GDM1 (cell line): ENCODE data around the gene KDM5A.
"Not testable (repeated sequence)": the region's sequence is repeated elsewhere in the genome, so short reads cannot be mapped to it uniquely, and the experiment has no call there.

ENCODE experiments used
- DNase-seq: peaks from one replicate; lab custom pipeline; 2025; lab: John Stamatoyannopoulos, UW

Gene KDM5A

DNA sequence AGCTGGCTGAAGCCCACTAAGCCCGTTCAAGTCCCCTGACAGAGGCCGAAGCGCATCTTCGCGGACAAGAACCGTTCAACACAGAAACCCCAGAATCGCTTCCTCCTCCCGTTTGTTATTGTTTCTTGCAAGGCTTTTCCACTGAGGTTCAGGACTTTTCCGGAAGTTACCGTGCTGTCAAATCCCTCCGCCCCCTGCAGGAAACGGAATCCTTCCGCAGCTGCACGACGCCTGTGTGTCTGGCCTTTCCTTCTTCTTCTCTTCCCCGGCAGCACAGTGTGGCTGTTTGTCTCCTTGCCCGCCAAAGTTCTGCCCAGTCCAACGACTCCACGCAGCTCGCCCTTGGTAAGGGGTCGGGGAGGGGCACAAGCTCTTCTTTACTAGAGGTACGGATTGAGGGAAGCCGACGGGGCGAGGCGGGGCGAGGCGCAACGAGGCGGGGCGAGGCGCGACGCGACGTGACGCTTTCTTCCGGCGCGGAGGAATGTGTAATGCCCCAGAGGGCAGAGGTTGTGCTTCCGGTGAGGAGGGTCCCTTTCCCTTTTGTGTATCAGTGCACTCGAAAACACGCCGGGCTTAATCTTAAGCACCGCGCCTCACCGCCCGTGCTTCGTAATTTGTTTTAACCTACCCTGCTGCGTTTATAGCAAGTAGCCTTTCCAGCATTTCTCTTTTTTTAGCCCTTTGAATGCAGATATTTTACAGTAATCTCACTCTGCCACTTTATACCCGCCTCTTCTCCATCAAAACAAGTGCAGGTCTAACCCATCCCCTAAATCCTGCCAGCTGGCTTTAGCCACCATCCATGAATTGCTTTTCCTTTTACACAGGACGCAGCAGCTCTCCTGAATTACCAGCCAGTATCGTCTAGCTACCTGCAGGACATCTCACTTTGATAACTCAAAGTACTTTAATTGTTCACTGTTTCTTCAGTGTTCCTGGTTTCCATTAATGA lies at the start of gene KDM5A:
Gene KDM5A, minus strand, starts transcription at position 179 of the 955 bp plus-strand sequence. CDS start 229 bp downstream, outside the sequence.
- DNase-seq: no peak

DNA sequence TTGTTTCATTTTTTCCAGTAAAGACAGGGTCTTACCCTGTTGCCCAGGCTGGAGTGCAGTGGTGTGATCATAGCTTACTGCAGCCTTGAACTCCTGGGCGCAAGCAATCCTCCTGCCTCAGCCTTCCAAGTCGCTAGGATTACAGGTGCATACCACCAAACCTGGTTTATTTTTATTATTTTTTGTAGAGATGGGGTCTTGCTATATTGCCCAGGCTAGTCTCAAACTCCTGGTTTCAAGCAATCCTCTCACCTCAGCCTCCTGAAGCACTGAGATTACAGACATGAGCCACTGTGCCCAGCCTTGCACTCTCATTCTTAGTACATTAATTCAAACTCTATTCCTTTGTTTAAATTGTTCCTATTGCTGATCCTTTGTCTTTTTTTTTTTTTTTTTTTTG lies 46.6 kb upstream of the KDM5A start:
- not testable (repeated sequence) for DNase-seq

DNA sequence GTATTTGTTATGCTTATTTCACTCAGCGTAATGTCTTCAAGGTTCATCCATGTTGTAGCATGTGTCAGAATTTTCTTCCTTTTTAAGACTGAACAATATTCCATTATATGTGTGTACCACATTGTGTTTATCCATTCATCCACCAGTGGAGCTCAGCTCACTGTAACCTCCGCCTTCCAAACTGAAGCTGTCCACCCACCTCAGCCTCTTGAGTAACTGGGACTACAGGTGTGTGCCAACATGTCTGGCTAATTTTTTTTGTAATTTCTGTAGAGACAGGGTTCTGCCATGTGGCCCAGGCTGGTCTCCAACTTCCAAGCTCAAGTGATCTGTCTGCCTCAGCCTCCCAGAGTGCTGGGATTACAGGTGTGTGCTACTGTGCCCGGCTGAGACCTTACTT lies 33.4 kb upstream of the KDM5A start:
- no peak for DNase-seq

DNA sequence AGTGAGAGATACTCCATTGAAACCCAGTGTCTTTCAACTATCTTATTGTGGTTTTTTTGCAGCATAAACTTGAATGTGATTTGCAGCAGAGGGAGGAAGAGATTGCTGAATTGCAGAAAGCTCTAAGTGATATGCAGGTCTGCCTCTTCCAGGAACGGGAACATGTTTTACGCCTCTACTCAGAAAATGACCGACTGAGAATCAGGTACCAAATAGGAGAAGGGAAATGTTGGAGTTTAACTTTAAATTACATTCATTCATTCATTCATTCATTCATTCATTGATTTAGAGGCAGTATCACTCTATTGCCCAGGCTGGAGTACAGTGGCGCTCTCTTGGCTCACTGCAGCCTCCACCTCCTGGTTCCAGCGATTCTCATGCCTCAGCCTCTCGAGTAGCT lies 29.3 kb upstream of the KDM5A start:
- no peak for DNase-seq

DNA sequence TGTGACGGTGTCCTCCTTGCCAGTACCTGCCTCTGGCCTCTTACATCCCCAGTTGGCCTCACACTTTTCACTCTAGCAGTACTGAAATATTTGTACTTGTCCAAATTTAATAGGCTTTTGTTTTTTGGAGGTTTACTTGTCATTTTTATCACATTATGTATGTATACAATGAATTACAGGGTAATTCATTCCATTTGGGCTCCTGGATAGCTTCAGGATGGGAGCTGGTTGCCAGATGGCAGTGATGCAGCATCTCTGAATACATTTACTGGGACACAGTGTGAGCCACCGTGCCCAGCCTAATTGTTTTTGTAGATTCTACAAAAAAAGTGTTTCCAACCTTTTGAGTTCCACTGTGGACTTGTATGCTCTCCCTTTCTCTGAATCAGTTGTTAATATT lies 25.7 kb upstream of the KDM5A start:
- DNase-seq: no peak

DNA sequence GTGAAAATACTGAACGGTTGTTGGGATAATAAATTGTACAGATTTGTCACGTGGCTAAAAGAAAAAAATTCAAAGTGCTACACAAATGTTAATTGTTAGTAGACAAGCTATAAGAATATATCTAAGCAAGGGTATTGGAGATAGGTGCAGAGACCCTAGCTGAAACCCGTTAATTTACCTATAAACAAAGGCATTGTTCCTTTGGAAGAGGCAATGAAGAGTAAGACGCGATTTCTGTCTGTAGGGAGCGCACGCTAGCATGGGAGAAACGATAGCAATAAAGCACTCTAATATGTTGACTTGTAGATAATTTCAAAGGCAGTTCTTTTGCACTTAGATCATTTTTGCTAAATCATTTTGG lies 12.9 kb upstream of the KDM5A start:
- DNase-seq: no peak

DNA sequence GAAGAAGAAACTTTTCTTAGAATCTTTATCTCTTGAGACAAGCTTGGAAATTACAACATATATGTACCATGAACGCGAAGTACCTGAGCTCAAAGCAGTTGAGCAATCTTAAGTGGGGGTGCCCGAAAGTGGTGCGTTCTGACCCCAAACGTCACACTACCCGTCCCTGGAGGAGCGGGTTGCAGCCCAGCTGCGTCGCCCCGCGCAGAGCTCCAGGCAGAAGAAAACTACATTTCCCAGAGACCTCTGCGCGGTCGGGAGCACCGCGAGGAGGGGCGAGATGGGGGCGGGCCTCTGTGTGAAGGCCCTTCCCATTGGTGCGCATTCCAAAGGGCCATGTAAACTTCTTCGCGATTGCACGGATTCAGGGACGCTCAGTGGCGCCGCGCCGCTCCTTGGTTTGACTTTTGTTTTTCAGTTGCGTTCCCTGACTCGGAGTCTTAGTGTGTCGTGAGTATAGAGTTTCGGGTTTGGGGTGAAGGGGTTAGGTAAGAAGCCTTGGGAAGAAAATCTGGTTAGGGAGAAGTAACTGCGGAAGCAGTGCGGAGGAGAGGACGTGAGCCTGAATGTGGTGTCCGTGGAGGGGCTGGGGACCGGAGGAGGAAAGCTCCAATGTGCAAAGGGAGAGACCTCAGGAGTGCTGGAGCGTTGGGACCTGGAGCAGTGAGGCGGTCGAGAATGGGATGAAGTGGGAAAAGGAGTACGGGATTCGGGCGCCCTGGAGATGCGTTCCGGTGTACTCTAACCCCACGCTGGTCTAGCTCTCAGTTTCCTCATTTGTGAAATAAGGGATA lies 12.3 kb upstream of the KDM5A start, which contains the start of gene CCDC77:
Gene CCDC77, plus strand, starts transcription at position 410 of the 794 bp plus-strand sequence. CDS start 7,740 bp downstream, outside the sequence.
- DNase-seq: no peak

DNA sequence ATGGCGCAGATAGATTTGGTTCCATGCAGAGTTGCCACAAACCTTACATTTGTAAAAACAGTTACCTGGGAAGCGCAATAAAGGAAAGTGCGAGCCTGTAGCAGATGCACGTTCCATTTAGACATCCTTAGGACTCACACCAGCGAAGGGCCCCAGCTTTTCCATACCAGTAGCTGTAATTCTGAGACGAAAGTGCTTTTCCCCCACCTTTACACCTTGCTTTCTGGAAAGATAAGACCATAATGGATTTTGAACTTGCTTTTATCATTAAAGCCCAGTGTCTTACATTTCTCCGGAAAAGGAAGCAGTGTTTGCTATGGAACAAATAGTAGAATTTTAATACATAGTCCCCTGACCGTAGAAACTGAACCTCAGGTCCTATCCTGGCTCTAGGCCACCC lies 11.7 kb upstream of the KDM5A start:
- DNase-seq: no peak

DNA sequence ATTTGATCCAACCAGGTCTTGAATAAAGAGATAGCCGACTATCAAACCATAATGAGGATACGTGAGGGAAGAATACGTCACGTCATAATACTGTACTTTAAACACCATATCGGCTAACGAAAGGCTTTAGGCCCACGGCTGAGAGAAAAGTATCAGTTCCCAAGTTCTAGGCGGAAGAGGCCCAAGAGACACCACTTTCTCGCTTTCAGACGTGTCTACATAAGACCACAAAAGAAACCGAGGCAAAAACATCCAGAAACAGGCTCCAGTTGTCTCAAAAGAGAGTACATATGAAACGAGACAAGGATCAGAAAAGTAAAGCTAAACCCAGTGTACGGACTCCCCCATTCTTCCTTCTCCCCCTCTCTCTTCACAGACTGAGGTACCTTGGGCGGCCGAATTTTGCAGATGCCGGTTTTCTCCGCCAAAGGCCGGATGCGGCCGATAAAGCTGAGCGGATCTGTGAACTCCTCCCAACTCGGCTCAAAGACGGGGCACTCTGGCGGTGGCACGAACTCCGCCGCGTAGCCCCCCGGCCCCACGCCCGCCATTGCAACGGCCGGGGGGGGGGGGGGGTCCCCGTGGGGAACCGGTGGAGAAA lies 479 bp downstream of the KDM5A start:
- no peak for DNase-seq

DNA sequence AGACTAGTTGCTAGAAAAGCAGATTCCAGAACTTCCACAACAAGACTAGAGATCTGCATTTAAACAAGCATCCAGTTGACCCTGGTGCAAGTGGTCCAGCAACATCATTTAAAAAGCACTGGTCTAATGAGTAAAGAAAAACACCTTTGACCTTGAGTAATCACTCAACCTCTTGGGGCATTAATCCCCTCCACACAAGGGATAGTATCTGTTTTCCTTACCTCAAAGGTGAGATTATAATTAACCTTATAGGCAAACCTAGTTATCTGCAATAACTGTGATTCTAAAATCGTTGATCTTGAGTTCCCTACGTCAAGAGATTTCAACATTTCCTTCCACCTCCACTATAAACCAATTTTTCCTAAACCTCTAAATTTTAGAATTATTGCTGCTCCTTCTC lies 1.1 kb downstream of the KDM5A start:
- DNase-seq: no peak

DNA sequence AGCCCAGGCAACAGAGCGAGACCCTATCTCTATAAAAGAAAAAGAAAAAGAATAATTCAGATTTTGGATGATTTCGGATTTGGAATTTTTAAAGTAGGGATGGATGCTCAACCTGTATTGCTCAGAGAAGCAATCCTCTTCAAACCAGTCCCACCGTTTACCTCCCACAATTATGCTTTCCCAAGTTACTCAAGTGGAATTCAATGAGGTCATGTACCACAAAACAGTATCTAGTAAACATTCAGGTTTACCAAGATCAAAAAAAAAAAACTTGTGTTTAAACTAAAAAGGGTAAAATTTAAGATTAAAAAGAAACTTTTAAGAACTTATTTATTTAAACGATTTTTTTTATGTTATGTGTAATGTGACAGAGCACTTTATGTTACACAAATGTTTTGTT lies 2.5 kb downstream of the KDM5A start:
- no peak for DNase-seq

DNA sequence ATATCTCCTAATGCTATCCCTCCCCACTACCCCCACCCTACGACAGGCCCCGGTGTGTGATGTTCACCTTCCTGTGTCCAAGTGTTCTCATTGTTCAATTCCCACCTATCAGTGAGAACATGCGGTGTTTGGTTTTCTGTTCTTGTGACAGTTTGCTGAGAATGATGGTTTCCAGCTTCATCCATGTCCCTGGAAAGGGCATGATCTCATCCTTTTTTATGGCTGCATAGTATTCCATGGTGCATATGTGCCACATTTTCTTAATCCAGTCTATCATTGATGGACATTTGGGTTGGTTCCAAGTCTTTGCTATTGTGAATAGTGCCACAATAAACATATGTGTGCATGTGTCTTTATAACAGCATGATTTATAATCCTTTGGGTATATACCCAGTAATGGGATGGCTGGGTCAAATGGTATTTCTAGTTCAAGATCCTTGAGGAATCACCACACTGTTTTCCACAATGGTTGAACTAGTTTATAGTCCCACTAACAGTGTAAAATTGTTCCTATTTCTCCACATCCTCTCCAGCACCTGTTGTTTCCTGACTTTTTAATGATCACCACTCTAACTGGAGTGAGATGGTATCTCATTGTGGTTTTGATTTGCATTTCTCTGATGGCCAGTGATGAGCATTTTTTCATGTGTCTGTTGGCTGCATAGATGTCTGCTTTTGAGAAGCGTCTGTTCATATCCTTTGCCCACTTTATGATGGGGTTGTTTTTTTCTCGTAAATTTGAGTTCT lies 18.2 kb downstream of the KDM5A start:
- DNase-seq: not testable (repeated sequence)

DNA sequence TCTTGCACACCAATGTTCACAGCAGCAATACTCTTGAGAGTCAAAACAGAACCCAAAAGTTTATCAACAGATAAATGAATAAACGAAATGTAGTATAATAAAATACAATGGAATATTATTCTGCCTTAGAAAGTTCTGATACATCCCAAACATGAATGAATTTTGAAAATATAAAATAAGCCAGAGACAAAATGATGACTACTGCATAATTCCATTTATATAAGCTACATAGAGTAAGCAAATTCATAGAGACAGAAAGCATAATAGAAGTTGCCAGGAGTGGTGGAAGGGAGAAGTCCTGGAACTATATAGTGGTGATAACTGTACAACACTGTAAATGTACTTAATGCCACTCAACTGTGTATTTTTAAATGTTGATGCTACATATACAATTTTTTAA lies 21.1 kb downstream of the KDM5A start:
- no peak for DNase-seq

DNA sequence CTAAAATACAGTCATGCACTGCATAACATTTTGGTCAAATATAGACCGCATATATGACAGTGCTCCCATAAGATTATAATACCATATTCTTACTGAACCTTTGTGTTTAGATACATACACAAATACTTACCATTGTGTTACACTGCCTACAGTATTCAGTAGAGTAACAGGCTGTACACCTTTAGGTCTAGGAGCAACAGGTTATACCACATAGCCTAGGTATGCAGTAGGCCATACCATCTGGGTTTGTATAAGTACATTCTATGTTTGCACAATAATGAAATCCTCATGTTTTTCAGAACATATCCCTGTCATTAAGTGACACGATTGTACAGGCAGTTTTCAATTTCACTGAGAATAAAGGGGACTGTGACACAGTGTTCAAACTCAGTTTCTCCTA lies 22.3 kb downstream of the KDM5A start:
- no peak for DNase-seq

DNA sequence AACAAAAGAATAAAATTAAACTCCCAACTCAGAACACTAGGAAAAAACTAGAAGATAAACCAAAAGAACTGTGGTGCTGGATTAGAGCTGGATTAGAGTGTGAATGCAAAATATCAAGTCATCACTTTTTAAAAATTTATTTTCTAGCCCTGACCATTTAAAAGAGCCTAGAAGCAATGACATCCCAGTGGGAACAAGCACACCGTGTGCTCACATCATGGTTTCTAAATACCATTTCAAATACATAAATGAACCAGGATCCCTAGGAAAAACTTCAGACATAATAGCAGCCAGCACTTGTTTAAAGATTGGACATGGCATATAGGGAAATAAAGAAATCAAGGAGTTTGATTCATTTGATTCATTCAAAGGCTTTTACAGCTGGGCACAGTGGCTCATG lies 30.0 kb downstream of the KDM5A start:
- DNase-seq: no peak

DNA sequence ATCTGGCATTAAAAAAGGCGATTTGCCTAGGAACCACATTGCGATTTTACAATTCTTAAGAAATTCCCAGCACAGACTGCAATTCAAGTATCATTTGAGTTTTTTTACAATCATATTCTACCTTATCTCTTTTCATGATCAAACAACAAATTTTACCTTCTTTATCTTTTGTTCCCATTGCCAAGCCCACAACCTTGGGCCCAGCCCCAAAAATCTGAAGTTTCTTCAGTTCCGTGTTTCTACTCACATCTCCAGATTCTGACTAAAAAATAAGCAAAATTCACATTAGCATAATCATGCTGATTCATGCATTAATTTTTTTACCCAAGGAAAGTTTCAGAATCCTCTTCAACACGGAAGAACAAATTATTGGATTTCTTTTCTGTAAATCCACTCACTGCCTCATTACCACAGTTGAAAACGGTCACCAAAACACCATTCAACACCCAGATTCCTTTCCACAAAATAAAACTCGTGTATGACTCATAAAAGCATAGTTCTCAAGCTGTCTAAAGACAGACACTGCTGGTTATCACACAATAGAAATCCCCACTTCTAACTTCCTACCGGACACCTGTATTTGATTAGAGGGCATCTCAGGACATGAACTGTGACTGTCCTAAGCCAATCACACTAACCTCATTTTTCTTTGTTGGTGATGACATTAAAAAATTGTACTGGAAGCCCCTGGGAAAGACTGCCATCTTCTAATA lies 32.7 kb downstream of the KDM5A start:
- DNase-seq: no peak

DNA sequence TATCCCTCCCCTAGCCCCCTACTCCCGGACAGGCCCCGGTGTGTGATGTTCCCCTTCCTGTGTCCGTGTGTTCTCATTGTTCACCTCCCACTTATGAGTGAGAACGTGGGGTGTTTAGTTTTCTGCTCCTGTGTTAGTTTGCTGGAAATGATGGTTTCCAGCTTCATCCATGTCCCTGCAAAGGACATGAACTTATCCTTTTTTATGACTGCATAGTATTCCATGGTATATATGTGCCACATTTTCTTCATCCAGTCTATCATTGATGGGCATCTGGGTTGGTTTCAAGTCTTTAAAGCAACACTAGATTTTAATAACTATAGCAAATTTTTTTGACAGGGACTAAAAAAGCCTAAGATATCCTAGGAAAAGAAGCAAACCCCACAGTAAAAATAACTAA lies 37.9 kb downstream of the KDM5A start:
- not testable (repeated sequence) for DNase-seq

DNA sequence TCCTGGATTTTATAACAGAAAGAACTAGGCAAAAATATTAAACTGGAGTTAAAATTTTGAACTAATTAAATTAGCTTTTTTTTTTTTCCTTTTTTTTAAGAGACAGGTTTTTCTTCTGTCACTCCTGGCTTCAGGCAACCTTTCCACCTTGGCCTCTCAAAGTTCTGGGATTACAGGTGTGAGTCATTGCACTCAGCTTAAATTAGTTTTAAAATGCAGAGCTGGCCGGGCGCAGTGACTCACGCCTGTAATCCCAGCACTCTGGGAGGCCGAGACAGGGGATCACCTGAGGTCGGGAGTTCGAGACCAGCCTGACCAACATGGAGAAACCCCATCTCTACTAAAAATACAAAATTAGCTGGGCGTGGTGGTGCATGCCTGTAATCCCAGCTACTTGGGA lies 39.5 kb downstream of the KDM5A start:
- not testable (repeated sequence) for DNase-seq

DNA sequence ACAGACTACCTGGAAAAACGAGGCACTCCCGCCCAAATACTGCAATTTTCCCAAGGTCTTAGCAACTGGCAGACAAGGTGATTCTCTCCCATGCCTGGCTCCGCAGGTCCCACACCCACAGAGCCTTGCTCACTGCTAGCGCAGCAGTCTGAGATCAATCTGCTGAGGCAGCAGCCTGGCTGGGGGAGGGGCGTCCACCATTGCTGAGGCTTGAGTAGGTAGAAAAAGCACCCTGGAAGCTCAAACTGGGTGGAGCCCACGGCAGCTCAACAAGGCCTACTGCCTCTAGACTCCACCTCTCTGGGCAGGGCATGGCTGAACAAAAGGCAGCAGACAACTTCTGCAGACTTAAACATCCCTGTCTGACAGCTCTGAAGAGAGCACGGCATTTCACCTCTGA lies 46.1 kb downstream of the KDM5A start:
- not testable (repeated sequence) for DNase-seq

DNA sequence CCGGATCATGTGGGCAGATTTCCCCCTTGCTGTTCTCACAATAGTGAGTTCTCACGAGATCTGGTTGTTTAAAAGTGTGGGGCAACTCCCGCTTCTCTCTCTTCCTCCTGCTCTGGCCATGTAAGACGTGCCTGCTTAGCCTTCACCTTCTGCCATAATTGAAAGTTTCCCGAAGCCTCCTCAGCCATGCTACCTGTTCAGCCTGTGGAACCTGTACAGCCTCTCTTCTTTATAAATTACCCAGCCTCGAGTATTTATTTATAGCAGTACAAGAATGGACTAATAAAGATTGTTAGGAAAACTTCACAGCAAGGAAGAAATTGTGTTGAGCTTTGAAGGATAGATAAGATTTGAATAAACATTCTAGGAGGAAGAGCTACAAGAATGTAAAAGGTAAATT lies 52.1 kb downstream of the KDM5A start:
- no peak for DNase-seq

DNA sequence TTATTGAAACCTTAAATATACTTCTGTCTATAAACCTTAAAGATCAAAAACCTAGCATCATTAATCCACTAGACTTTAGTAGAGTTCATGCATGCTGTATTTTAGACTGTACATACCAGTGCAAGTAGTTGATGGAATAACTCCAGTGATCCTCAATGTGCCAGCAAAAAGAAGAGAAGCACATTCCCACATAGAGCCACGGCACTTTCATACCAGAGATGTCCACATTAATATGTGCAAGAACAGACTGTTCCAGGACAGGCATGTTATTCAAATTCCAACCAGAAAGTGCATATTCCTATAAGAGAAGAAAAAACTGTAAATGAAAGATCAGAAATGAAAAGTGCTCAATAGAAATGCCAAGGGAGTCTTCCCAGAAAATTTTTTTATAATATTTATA lies 55.0 kb downstream of the KDM5A start:
- no peak for DNase-seq
